Fibroblast of villous mesenchyme (primary cell): Measurements from ENCODE around the gene FKBP9. TPM values are rescaled to one million over a fixed set of nuclear protein-coding genes. Genes with fewer than 3 reads are reported as not detected.

Experiments used
- DNase-seq: peaks from one replicate; pipeline ENCODE4 v3.0.0-alpha.2; 2010; ENCODE audit warnings: low read depth
- H3K4me3 ChIP-seq: 2 replicates; pipeline ENCODE4 v1.5.1; 2011; ENCODE audit warnings: low read depth, mild to moderate bottlenecking, low read length
- CTCF ChIP-seq: IDR thresholded peaks from 2 replicates; pipeline ENCODE4 v1.5.1; 2012; ENCODE audit warnings: low read depth, mild to moderate bottlenecking, low read length; ENCODE audit not compliant: insufficient read depth
- total RNA-seq: library from RNA; depleted of rRNA; stranded (reverse); fragments of >200 nt; gene quantifications from 2 replicates; pipeline ENCODE4 v1.2.3, GENCODE V29; 2012

Gene FKBP9
- total RNA-seq, 1 donor, result 224 TPM

- peak overlapping the region; percentile 64 for H3K4me3 ChIP-seq
- no peak for DNase-seq
- TF ChIP-seq CTCF, result no peak
Observed at GRCh38 chr7:33038639-33039038, 81.4 kb downstream of the FKBP9 start.

- DNase-seq, result peak; percentile 55
- TF ChIP-seq CTCF, result no peak
Observed at GRCh38 chr7:33039257-33039902, 82.1 kb downstream of the FKBP9 start.

GRCh38 chr7:33039903-33040292 lies 82.7 kb downstream of the FKBP9 start:
- H3K4me3 ChIP-seq, result peak overlapping the region; percentile 64
- TF ChIP-seq CTCF, result no peak
- peak; percentile 21 for DNase-seq

More at GRCh38 chr7:33039257-33039902, 82.1 kb downstream of the FKBP9 start:
- peak overlapping the region; percentile 64 for H3K4me3 ChIP-seq

GRCh38 chr7:33040803-33041516 lies 83.7 kb downstream of the FKBP9 start:
- H3K4me3 ChIP-seq, result peak overlapping the region; percentile 19
- TF ChIP-seq CTCF, result no peak
- peak; percentile 61 for DNase-seq

DNA sequence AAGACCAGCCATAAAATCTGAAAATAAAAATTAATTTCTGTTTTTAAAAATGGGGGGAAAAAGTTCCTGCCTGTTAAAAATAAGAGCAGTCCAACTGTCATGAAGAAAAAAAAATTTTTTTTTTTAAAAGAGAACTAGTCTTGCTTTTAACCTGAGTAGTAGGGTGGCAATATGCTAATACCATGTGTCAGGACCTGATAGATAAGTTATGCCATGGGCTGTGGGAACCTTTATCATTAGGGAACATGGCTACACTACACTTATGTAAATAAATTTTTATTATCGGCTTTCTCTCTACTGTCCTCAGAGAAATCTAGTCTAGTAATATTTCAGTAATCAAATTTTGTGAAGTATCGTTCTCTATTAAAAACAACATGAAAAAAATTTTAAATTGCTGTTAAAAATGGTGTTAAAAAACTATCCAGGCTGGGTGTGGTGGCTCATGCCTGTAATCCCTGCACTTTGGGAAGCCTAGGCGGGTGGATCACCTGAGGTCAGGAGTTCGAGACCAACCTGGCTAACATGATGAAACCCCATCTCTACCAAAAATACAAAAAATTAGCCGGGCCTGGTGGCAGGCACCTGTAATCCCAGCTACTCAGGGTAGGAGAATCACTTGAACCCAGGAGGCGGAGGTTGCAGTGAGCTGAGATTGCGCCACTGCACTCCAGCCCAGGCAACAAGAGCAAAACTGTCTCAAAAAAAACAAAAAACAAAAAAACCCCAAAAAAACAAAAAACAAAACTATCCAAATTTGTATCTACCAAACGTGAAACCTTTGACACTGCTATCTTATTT lies 84.6 kb downstream of the FKBP9 start:
- TF ChIP-seq CTCF, result no peak
- no peak for DNase-seq
- no peak overlapping the region for H3K4me3 ChIP-seq

DNA sequence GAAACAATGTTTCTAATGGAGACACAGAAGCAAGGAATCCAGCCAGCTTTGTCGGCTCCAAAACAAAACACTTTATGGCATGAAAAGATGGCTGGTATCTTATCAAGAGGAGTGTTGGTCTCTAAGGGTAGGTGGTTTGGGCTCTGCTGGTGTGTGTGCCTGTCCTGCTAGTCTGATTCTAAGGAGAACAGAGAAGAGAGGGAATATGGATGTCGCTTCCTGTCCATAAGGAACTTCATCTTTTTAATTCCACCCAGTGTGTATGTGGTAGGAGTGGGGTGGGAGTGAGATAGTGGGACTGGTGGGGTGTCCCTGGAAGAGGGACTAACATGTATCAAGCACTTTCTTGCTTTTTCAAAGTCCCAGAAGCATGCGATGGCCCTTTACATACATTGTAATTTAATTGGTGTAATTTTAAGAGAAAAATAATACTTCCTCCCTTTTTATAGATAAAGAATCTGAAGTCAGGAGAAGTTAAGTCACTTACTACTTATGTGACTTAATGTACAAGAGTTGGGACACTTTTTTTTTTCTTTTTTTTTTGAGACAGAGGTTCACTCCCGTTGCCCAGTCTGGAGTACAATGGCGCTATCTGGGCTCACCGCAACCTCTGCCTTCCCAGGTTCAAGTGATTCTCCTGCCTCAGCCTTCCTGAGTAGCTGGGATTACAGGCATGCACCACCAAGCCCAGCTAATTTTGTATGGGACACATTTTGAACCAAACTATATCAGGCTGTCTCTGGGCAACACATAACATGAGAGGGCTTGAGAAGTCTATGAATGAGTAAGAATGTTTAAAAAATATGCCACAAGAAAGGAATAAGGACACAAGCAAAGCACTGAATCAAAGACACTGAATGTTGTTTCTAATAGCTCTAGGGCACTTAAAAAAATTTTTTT lies 86.5 kb downstream of the FKBP9 start:
- H3K4me3 ChIP-seq, result no peak overlapping the region
- TF ChIP-seq CTCF, result no peak
- no peak for DNase-seq
